ENCODE results near the gene CCT6B.

GRCh38 chr17:34886831-34887230 lies 74.4 kb downstream of the CCT6B start:
- TF ChIP-seq EZH2 (IDR thresholded peaks at IDR 0.05) (no peak), POLR2AphosphoS5 (IDR thresholded peaks at IDR 0.05; ENCODE audit: borderline replicate concordance, low read depth, low read length) (no peak)

Data from SK-N-MC (cell line).